ENCODE results near the gene COL11A1. TPM values are rescaled to one million over a fixed set of nuclear protein-coding genes. Genes with fewer than 3 reads are reported as not detected.

COL11A1 gene
- total and polyA plus RNA-seq, 9 of the 15 experiments (the other 6 are each of a cell fraction or from before 2014, with no cell fraction given): 0.07 TPM; not detected in 8

DNA sequence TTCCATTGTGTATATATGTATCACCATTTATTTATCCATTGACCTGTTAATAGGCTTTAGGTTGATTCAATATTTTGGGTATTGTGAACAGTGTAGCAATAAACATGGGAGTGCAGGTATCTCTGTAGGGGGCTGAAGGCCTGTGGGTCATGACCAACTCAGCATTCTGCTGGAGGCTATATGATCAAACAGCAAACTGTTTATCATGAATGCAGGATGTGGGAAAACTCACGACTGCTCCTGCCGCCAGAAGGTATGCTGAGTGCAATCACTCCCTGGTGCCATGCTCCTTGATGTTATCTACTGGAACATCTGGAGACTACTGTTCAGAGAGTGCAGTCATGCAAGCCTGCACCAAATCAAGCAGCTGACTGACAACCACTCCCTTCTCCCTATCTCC is 275.2 kb downstream of the COL11A1 start:
- Histone ChIP-seq H3K4me2 (ENCODE audit: insufficient read depth, low read length) (no peak overlapping the region), H2AFZ (ENCODE audit: low read depth, low read length) (no peak overlapping the region), H4K20me1 (replicated peaks; ENCODE audit: control insufficient read depth, insufficient read depth, low read length) (no peaks in the 10 kb centered on the region), H3K4me1 (replicated peaks in 1 of 2; ENCODE audit: control insufficient read depth in 2 of 2, insufficient read depth in 2 of 2, low read length in 2 of 2) (no peaks in the 10 kb centered on the region), H3K27ac (ENCODE audit: extremely low read depth, low read depth, low read length) (no peak overlapping the region), H3K36me3 (ENCODE audit: control insufficient read depth, insufficient read depth, low read length) (no peaks in the 10 kb centered on the region), H3K9me1 (ENCODE audit: control insufficient read depth, insufficient read depth, low read length) (no peaks in the 10 kb centered on the region), H3K4me3 (no peak overlapping the region), H3K9ac (ENCODE audit: insufficient read depth in 1 of 2, low read depth in 2 of 2, low read length in 2 of 2) (no peak overlapping the region), H3K27me3 (ENCODE audit: control insufficient read depth in 2 of 2, insufficient read depth in 2 of 2, low read length in 2 of 2) (no peaks in the 10 kb centered on the region), H3K79me2 (ENCODE audit: control insufficient read depth, insufficient read depth, low read length) (no peaks in the 10 kb centered on the region), H3K9me3 (replicated peaks; ENCODE audit: control insufficient read depth, insufficient read depth, low read depth, low read length) (no peaks in the 10 kb centered on the region)
- intact Hi-C loops (cut with micrococcal nuclease): no loop called here
- CTCF ChIA-PET (ENCODE audit: low intra/inter-chr PET ratio): no interaction called here
- no peak for DNase-seq (ENCODE audit: extremely low read depth in 1 of 4, low spot score in 3 of 4)
- POLR2A ChIA-PET: no interaction called here
- no peak for ATAC-seq
- no peak for FAIRE-seq
- 0% methylated on average over 2 of the region's 2 CpGs for WGBS (ENCODE audit: insufficient coverage, low coverage, missing lambda C conversion rate)
- in situ Hi-C loops (cut with MboI): no loop called here
- BruUV-seq (replicated peaks): no TSS peak
- TF ChIP-seq NFIX (CRISPR knock-in tag; IDR thresholded peaks at IDR 0.05; ENCODE audit: low read depth) (no peak), ARNT (IDR thresholded peaks at IDR 0.05) (no peak), ELF1 (tag; IDR thresholded peaks at IDR 0.05) (no peak), ZNF668 (CRISPR knock-in tag; IDR thresholded peaks at IDR 0.05) (no peak), ZNF655 (CRISPR knock-in tag; IDR thresholded peaks at IDR 0.05) (no peak), HOMEZ (CRISPR knock-in tag; IDR thresholded peaks at IDR 0.05) (no peak), THAP7 (CRISPR knock-in tag; IDR thresholded peaks at IDR 0.05) (no peak), SMARCC2 (IDR thresholded peaks at IDR 0.05; ENCODE audit: low read depth) (no peak), RERE (CRISPR knock-in tag; IDR thresholded peaks at IDR 0.05; ENCODE audit: borderline replicate concordance) (no peak), TFAP4 (CRISPR knock-in tag; IDR thresholded peaks at IDR 0.05; ENCODE audit: borderline replicate concordance) (no peak), SMAD2 (IDR thresholded peaks at IDR 0.05; ENCODE audit: low read depth, low read length) (no peak)
